ENCODE results near the gene CD52.
"Not testable (repeated sequence)": the region's sequence is repeated elsewhere in the genome, so short reads cannot be mapped to it uniquely, and the experiment has no call there.

The CD52 gene

GRCh38 chr1:26302733-26303405 lies 14.9 kb upstream of the CD52 start:
- DNase-seq = no peak

- peak; percentile 64 for DNase-seq
Measured at GRCh38 chr1:26305667-26306289, 12.0 kb upstream of the CD52 start.

- DNase-seq = peak; percentile 99
Measured at GRCh38 chr1:26306290-26307229, 11.2 kb upstream of the CD52 start, which contains the start of gene UBXN11. UBXN11 (minus strand) TSS chr1:26306636; CDS start chr1:26302883, 3,753 bp downstream.

- peak; percentile 58 for DNase-seq
Measured at GRCh38 chr1:26307363-26307781, 10.4 kb upstream of the CD52 start.

GRCh38 chr1:26307966-26308899 lies 9.5 kb upstream of the CD52 start:
- DNase-seq = peak; percentile 15

- no peak for DNase-seq
Measured at GRCh38 chr1:26314501-26314900, 3.3 kb upstream of the CD52 start.

GRCh38 chr1:26315874-26316850 lies 1.6 kb upstream of the CD52 start:
- no peak for DNase-seq

- DNase-seq = no peak
Measured at GRCh38 chr1:26317146-26317545, 612 bp upstream of the CD52 start.

- DNase-seq = no peak
Measured at GRCh38 chr1:26318338-26319064, 743 bp downstream of the CD52 start.

GRCh38 chr1:26320896-26321295 lies 3.1 kb downstream of the CD52 start:
- no peak for DNase-seq

- peak; percentile 90 for DNase-seq
Measured at GRCh38 chr1:26321315-26322041, 3.7 kb downstream of the CD52 start.

GRCh38 chr1:26322042-26322331 lies 4.2 kb downstream of the CD52 start:
- DNase-seq = no peak

GRCh38 chr1:26323382-26323781 lies 5.6 kb downstream of the CD52 start:
- DNase-seq = no peak

GRCh38 chr1:26324550-26324949 lies 6.8 kb downstream of the CD52 start:
- DNase-seq = no peak

GRCh38 chr1:26327956-26328362 lies 10.2 kb downstream of the CD52 start:
- peak; percentile 96 for DNase-seq

- DNase-seq = peak; percentile 29
Measured at GRCh38 chr1:26328597-26328996, 10.8 kb downstream of the CD52 start.

- DNase-seq = not testable (repeated sequence)
Measured at GRCh38 chr1:26329380-26329779, 11.6 kb downstream of the CD52 start.

GRCh38 chr1:26330276-26330675 lies 12.5 kb downstream of the CD52 start:
- DNase-seq = no peak

- DNase-seq = not testable (repeated sequence)
Measured at GRCh38 chr1:26333312-26333711, 15.6 kb downstream of the CD52 start.
